HCEC 1CT (cell line): ENCODE measurements around the gene POMP.

Experiments
- DNase-seq: peaks from one replicate; pipeline ENCODE4 v3.0.0-alpha.2; 2017

Gene POMP

DNA sequence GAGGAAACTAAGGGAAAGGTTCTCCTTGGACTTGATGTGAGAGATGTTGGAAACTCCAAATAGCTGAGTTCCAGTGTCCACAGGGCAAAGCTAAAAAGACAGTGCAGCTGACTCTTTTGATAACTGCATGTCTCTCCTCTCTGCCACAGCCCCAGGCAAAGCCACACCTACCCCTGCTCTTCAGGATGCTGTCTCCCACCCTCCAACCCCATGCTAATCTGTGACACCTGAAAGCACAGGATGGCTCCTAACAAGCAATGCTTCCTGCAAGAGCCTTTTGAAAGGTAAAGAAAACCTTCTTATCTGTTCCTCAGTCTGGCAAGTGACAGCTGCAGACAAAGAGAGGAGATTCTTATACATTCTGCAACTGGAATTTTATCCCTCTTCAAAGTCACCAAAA, 45.4 kb downstream of the POMP start:
- no peak for DNase-seq

DNA sequence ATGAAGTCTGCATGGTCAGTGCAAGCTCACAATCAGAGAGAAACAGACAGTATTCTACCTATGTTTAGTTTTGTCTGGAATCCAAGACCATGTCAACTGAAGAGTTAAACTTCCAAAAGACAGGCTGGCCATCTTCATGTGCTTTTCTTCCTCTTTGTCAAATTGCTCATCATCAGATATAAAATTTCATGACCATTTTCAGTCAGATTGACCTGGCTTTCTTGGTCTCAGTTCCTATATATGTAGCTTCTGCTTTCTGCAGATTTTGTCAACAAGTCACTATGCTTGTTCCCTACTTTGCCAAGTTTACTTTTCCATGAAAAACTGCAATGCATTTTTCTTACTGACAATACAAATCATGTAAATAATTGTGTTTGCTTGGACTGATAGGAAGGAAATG, 46.0 kb downstream of the POMP start:
- DNase-seq: no peak

GRCh38 chr13:28705461-28706083, 46.6 kb downstream of the POMP start:
- DNase-seq: peak; percentile 10

GRCh38 chr13:28707629-28708427, 48.9 kb downstream of the POMP start:
- DNase-seq: peak; percentile 86

DNA sequence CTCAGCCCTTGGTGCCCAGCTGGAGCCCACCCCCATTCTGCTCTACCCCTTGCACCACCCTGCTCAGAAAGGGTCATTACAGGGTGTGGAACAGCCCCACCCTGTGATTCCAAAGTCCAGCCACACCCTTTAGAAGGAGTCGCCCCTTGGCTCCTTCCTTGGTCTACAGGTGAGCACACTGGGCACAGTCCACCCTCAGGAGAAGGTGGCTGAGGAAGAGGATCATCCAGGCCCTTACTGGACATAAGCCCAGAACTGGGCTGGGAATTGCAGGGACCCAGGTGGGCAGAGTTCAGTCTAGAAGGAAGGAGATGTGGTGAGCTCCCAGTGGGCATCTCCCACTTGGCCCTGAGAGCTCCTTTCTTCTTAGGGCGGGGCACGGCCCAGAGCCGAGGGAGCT, 51.2 kb downstream of the POMP start:
- no peak for DNase-seq

DNA sequence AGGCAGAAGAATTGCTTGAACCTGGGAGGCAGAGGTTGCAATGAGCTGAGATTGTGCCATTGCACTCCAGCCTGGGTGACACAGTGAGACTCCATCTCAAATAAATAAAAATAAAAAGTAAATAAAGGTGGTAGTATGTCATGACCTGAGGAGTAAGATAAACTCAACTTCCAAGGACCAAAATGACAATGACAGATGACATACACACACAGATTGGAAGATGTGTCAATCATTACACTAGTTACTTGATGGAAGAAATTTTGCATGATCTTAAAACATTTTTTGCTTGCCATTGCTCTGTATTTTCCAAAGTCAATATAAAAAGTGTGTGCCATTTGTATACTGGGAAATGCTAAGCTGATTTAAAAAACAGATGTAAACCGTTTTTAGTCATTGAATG, 55.7 kb downstream of the POMP start:
- no peak for DNase-seq

DNA sequence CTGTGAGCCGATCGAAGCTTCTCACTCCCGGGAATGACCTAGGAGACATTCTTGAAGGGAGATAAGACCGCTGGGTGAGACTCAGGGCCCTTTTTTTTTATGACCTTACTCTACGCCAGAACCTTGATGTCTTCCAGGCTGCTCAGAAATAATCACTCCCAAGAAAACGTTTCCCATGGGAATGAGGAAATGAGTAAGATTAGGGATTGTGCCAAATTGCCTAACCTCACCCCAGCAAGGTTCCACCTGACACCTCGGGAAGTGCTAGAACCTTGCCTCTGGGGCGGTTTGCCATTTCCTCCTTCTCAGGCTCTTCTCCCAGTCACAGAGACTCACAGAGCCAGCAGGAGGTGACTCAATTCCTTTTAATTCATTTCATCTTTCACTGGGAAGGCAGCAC, 57.6 kb downstream of the POMP start:
- peak; percentile 74 for DNase-seq

DNA sequence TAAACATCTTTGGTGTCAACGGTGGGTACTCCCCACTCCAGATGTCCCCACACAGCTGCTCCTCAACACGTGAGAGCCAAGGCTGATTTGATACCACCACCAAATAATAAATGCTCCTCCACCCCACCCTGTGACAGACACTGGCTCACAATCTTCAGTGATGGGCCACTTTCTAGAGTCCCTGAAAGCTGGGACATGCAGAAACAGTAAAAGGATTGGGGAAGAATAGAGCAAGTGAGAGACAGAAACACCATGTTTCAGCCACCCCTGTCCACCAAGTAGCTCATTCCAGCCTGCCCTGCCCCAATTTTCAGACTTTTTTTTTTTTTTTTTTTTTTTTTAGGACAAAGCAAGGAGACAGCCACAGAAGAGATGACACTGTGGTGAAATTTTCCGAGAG, 58.2 kb downstream of the POMP start:
- DNase-seq: no peak

DNA sequence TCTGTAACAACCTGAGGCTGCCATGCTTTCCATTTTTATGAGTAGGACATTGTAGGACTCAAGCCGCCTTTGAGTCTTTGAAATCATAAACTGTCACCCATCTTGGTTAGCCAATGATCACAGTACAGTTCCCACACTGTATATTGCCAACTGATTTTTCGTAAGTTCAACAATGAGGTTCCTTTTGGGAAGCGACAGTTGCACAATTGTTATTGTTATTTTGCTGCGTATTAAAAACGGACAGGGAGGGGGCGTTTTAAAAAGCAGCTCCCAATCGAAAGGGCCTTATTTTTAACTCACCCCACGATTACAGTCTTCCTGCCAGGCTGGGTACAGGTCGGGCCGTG, 59.2 kb downstream of the POMP start:
- DNase-seq: no peak

DNA sequence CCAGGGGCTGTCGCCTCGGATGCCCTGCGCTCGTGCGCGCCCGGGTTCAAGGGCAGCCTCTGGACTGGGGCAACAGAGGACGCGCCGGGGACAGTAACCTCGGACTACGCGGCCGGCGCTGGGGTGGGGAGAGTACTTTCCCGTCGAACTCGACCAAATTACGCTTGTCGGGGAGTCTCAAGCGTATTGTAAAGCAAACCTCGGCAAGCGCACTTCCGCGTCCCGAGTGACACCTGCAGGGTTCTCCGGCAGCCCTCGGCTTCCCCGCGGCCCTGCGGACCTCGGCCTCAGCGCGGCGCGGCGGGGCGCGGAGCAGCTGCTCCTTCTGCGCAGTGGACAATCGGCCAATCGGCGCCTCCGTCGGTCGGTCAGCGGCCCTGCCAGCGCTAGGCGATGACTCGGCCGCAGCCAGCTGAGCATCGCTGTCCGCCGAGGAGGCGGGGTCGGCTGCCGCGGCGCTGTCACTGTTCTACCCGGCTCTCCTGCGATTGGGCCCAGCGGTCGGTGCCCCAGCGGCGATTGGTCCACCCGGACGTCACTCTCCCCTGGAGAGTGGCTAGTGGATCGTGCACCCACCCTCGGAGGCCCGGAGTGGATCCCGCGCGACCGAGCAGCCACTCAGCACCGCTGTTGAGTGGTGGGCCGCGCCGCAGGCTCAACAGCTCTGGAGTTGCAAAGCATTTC, 59.8 kb downstream of the POMP start, which contains the start of gene SLC46A3:
TSS of gene SLC46A3 (minus strand) at position 428 of the 684 bp plus-strand sequence. CDS start 972 bp downstream, outside the sequence.
- DNase-seq: peak; percentile 98

GRCh38 chr13:28719227-28720055, 60.5 kb downstream of the POMP start:
- DNase-seq: peak; percentile 75

DNA sequence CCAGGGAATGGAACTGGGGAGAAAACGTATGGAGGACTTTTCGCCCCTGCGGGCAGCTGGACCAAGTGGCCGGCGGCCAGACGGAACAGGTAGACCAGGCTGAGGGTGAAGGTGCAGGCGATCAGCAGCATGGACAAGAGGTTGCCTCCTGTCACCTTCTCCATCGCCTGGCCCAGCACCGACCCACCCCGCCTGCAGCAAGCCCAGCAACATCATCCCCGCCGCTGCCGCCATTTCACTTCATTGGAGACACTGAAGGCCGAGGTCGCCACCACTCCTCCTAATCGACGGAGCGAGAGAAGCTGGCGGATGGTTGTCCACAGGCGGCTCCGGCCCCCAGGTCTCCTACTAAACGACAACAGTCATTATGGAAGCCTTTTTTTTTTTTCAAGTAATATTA, 64.9 kb downstream of the POMP start:
- DNase-seq: no peak

- DNase-seq: no peak
Observed at GRCh38 chr13:28725046-28725610, 66.2 kb downstream of the POMP start.
